Heart left ventricle (tissue), 16 donors: ENCODE measurements around the gene VWA3A. TPM values are rescaled to one million over a fixed set of nuclear protein-coding genes. Genes with fewer than 3 reads are reported as not detected.

Source experiments
- ATAC-seq, 4 donors: fragments of 200-7000 bp; cut with Tn5 transposase; one replicate each; pipeline ENCODE4 v1.9.1; 2020 to 2022; ENCODE audit warnings: moderate library complexity in 4 of 4, mild to moderate bottlenecking in 3 of 4, moderate number of reproducible peaks in 1 of 4
- DNase-seq, 5 donors: peaks; one replicate each; pipeline ENCODE4 v3.0.0-alpha.2; 2020
- H3K27ac ChIP-seq, 12 donors: fragments of 200-600 bp; sonication (generic) in 4 of 12; one replicate each; pipeline versions ENCODE4 v1.5.0 to v1.8.0; 2016 to 2022; ENCODE audit warnings: mild to moderate bottlenecking in 2 of 12
- H3K27me3 ChIP-seq, 9 donors: fragments of 200-600 bp; sonication (generic) in 2 of 9; one replicate each; pipeline versions ENCODE4 v1.5.1 to v1.8.0; 2016 to 2022; ENCODE audit warnings: mild to moderate bottlenecking in 3 of 9
- H3K36me3 ChIP-seq, 9 donors: fragments of 200-600 bp; sonication (generic) in 2 of 9; one replicate each; pipeline versions ENCODE4 v1.5.0 to v1.8.0; 2018 to 2022; ENCODE audit warnings: mild to moderate bottlenecking in 2 of 9
- H3K4me1 ChIP-seq, 12 donors: fragments of 200-600 bp; sonication (generic) in 4 of 12; one replicate each; pipeline versions ENCODE4 v1.5.0 to v1.8.0; 2016 to 2022; ENCODE audit warnings: mild to moderate bottlenecking in 3 of 12
- H3K4me3 ChIP-seq, 12 donors: fragments of 200-600 bp; sonication (generic) in 4 of 12; one replicate each; pipeline versions ENCODE4 v1.5.0 to v1.8.0; 2017 to 2022; ENCODE audit warnings: mild to moderate bottlenecking in 9 of 12, moderate library complexity in 4 of 12
- H3K9me3 ChIP-seq, 12 donors: fragments of 200-600 bp; sonication (generic) in 4 of 12; one replicate each; pipeline versions ENCODE4 v1.5.0 to v1.8.0; 2016 to 2022; ENCODE audit warnings: mild to moderate bottlenecking in 1 of 12
- CTCF ChIP-seq, 12 donors: fragments of 200-600 bp; sonication (generic) in 4 of 12; IDR thresholded peaks; one replicate each; pipeline versions ENCODE4 v1.5.0 to v1.8.0; 2018 to 2022; ENCODE audit warnings: antibody characterized with exemption in 12 of 12, mild to moderate bottlenecking in 5 of 12
- POLR2A ChIP-seq, 2 donors: fragments of 450-650 bp; IDR thresholded peaks; one replicate each; pipeline ENCODE4 v1.6.1; 2017; ENCODE audit warnings: antibody characterized with exemption in 2 of 2, mild to moderate bottlenecking in 2 of 2, moderate library complexity in 2 of 2
- WGBS, 4 donors: extraction: QIAGEN DNeasy Blood & Tissue Kit in 2 of 4; methylation state at CpG; one replicate each; pipeline versions ENCODE4 v1.1.5 to v1.1.7; 2013 to 2018; 5-methylcytosine and 5-hydroxymethylcytosine counted together
- intact Hi-C, 10 donors: fragments of 100-400 bp; cut with DNase I; formaldehyde crosslinking; loops; one replicate each; pipeline versions ENCODE4 v1.11.1 to v1.14.2; 2022
- polyA plus RNA-seq, 2 donors: library from polyadenylated mRNA; stranded (reverse); fragments of 200-250 nt; gene quantifications; one replicate each; pipeline ENCODE4 v1.2.3, GENCODE V29; 2013
- total RNA-seq, 9 donors: library from RNA; depleted of rRNA in 2 of 9; stranded (reverse); fragments of >200 nt in 2 of 9; fragmentation: NEBNext Ultra II Directional in 3 of 9; extraction: Animal tissue kit (Norgen Biotek cat#: 25700) in 3 of 9; gene quantifications; one replicate each; pipeline versions ENCODE4 v1.1.0 to v1.2.4, GENCODE V29; 2016 to 2023
- donor health status: ischemic (EF 13 %, LVEDD 7.1; RV severe dilation, severe dysfunction).
- donor health status: healthy with polysubstance abuse.
- donor health status: DM: no; HTN: yes; CAD: no.
- donor health status: DM: no; HTN: no; CAD: no.
- donor health status: ischemic (EF 25% LVEDD 6.9; RV normal size, moderate dysfunction).
- donor health status: ischemic (EF 25% LVEDD 5.7; RV mildly dilated, moderate dysfunction).
- donor health status: healthy.
- donor health status: DM: yes; HTN: yes; CAD: no.
- donor health status: ischemic (EF 35%, LVEDD 5.7; RV mildly dilated, moderate dysfunction).
- donor health status: nonischemic (EF 11% LVEDD 7.7; RV severe dilation, severe dysfunction).
- donor health status: DM: yes; HTN: yes; CAD: no.
- donor health status: PGD.
- donor health status: ischemic (EF 29% LVEDD 5.4; RV normal size, mild dysfunction).
- donor health status: nonischemic (EF 23%, LVEDD 6.1; RV moderate dilation, normal function).

The VWA3A gene
- total and polyA plus RNA-seq, 11 donors = 0.03 to 1.3 (median 0.58) TPM; not detected in 1

GRCh38 chr16:22177968-22178930 lies 85.9 kb downstream of the VWA3A start:
- H3K4me1 ChIP-seq = no peaks in the 10 kb centered on the region
- H3K9me3 ChIP-seq = no peaks in the 10 kb centered on the region
- intact Hi-C loops = loop anchor here in 2 of 10 donors (5.0 to 10.0 kb wide), 2 partner anchors 71 to 83 kb away; partner anchors contain the start of gene VWA3A (in 1 of the 2)
- DNase-seq = peak in 1 of 5 donors; percentile 35
- no peaks in the 10 kb centered on the region for H3K36me3 ChIP-seq
- no peaks in the 10 kb centered on the region for H3K27me3 ChIP-seq
- 79 to 84% (median 81%) methylated on average over 17 to 18 of the region's 18 CpGs for WGBS, 4 donors
- ATAC-seq = no peak
- TF ChIP-seq CTCF (IDR thresholded peaks at IDR 0.05) (no peak), POLR2A (IDR thresholded peaks at IDR 0.05) (no peak)
- H3K27ac ChIP-seq = no peak overlapping the region
- no peak overlapping the region for H3K4me3 ChIP-seq

GRCh38 chr16:22181426-22181825 lies 89.1 kb downstream of the VWA3A start:
- no peak overlapping the region for H3K4me3 ChIP-seq
- intact Hi-C loops = loop anchor here in 3 of 10 donors (10.0 kb wide), 3 partner anchors 87 to 527 kb away; partner anchors contain the start of genes IGSF6 (in 1 of the 3) and VWA3A (in 1 of the 3)

GRCh38 chr16:22181843-22182242 lies 89.5 kb downstream of the VWA3A start:
- TF ChIP-seq CTCF (IDR thresholded peaks at IDR 0.05) (no peak), POLR2A (IDR thresholded peaks at IDR 0.05) (no peak)
- intact Hi-C loops = loop anchor here in 3 of 10 donors (10.0 kb wide), 3 partner anchors 87 to 527 kb away; partner anchors contain the start of genes IGSF6 (in 1 of the 3) and VWA3A (in 1 of the 3)
- ATAC-seq (no peak), DNase-seq (peak in 1 of 5 donors; percentile 6)
- Histone ChIP-seq H3K4me1 (no peaks in the 10 kb centered on the region), H3K9me3 (no peaks in the 10 kb centered on the region), H3K36me3 (no peaks in the 10 kb centered on the region), H3K4me3 (no peak overlapping the region), H3K27me3 (no peaks in the 10 kb centered on the region), H3K27ac (no peak overlapping the region)
- WGBS, 4 donors = 79 to 91% (median 85%) methylated on average over 7 of the region's 7 CpGs

More at GRCh38 chr16:22181426-22181825, 89.1 kb downstream of the VWA3A start:
- Histone ChIP-seq H3K27me3 (no peaks in the 10 kb centered on the region), H3K36me3 (no peaks in the 10 kb centered on the region), H3K9me3 (no peaks in the 10 kb centered on the region), H3K27ac (no peak overlapping the region), H3K4me1 (no peaks in the 10 kb centered on the region)
- TF ChIP-seq POLR2A (IDR thresholded peaks at IDR 0.05) (no peak), CTCF (IDR thresholded peaks at IDR 0.05) (no peak)
- WGBS, 4 donors = 83 to 92% (median 91%) methylated on average over 11 of the region's 11 CpGs
- ATAC-seq = peak in 1 of 4 donors; percentile 14
- peak in 1 of 5 donors; percentile 35 for DNase-seq

- 92 to 96% (median 95%) methylated on average over 4 to 5 of the region's 5 CpGs for WGBS, 4 donors
- Histone ChIP-seq H3K4me1 (peaks cover 0 to 4% (median 0%) of the 10 kb centered on the region in 12 donors), H3K9me3 (no peaks in the 10 kb centered on the region), H3K27ac (no peak overlapping the region), H3K4me3 (no peak overlapping the region), H3K36me3 (no peaks in the 10 kb centered on the region), H3K27me3 (no peaks in the 10 kb centered on the region)
- ATAC-seq (no peak), DNase-seq (peak in 1 of 5 donors; percentile 4)
- TF ChIP-seq CTCF (IDR thresholded peaks at IDR 0.05) (no peak), POLR2A (IDR thresholded peaks at IDR 0.05) (no peak)
- intact Hi-C loops = loop anchor here in 3 of 10 donors (10.0 kb wide), 3 partner anchors 89 to 529 kb away; partner anchors contain the start of genes IGSF6 (in 1 of the 3) and VWA3A (in 1 of the 3)
Observed at GRCh38 chr16:22183335-22183734, 91.0 kb downstream of the VWA3A start.
